Measurements from ENCODE around the gene GDF10. TPM values are rescaled to one million over a fixed set of nuclear protein-coding genes. Genes with fewer than 3 reads are reported as not detected.

Gene GDF10
- total RNA-seq, 1 donor from 2014 or later = 1.7 TPM

- Histone ChIP-seq H3K27me3 (no peaks in the 10 kb centered on the region), H3K36me3 (no peaks in the 10 kb centered on the region), H3K27ac (no peak overlapping the region), H3K9me3 (no peaks in the 10 kb centered on the region), H3K4me3 (no peak overlapping the region), H3K4me1 (no peaks in the 10 kb centered on the region)
- DNase-seq (ENCODE audit: extremely low spot score in 2 of 2) = no peak
- intact Hi-C loops (cut with DNase I) = no loop called here
- TF ChIP-seq, protein P1, sequence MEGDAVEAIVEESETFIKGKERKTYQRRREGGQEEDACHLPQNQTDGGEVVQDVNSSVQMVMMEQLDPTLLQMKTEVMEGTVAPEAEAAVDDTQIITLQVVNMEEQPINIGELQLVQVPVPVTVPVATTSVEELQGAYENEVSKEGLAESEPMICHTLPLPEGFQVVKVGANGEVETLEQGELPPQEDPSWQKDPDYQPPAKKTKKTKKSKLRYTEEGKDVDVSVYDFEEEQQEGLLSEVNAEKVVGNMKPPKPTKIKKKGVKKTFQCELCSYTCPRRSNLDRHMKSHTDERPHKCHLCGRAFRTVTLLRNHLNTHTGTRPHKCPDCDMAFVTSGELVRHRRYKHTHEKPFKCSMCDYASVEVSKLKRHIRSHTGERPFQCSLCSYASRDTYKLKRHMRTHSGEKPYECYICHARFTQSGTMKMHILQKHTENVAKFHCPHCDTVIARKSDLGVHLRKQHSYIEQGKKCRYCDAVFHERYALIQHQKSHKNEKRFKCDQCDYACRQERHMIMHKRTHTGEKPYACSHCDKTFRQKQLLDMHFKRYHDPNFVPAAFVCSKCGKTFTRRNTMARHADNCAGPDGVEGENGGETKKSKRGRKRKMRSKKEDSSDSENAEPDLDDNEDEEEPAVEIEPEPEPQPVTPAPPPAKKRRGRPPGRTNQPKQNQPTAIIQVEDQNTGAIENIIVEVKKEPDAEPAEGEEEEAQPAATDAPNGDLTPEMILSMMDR (IDR thresholded peaks at IDR 0.05) = no peak
- TF ChIP-seq POLR2A (IDR thresholded peaks at IDR 0.05) = no peak
- no peak for TF ChIP-seq POLR2AphosphoS5 (IDR thresholded peaks at IDR 0.05; ENCODE audit: insufficient read depth in 1 of 2, low read depth in 1 of 2)
These were observed 26.9 kb downstream of the GDF10 start for GRCh38 chr10:47326927-47327330.

DNA sequence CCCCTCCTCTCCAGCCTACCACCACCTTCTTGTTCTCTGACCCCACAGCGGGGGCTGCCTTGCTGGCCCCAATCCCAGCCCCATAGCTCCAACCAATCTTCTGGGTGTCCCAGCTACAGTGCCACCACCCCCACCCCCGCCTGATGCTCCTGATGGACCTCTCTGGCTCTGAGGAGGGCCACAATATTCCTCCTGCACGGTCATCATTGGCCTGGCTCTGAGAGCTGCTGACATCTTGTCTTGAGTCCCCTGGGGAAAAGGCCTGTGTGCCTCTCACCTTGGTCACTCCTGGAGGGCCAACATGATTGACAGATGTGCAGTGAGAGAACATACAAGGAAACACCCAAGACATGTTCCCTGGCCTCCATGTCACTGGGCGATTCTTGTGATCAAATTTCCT is 29.9 kb downstream of the GDF10 start:
- Histone ChIP-seq H3K27ac (no peak overlapping the region), H3K27me3 (no peaks in the 10 kb centered on the region), H3K4me1 (no peaks in the 10 kb centered on the region), H3K4me3 (no peak overlapping the region), H3K36me3 (no peaks in the 10 kb centered on the region), H3K9me3 (no peaks in the 10 kb centered on the region)
- DNase-seq (ENCODE audit: extremely low spot score in 2 of 2) = no peak
- TF ChIP-seq POLR2AphosphoS5 (IDR thresholded peaks at IDR 0.05; ENCODE audit: insufficient read depth in 1 of 2, low read depth in 1 of 2) (no peak), POLR2A (IDR thresholded peaks at IDR 0.05) (no peak)
- TF ChIP-seq, protein P1 (IDR thresholded peaks at IDR 0.05) = no peak
- intact Hi-C loops (cut with DNase I) = no loop called here

DNA sequence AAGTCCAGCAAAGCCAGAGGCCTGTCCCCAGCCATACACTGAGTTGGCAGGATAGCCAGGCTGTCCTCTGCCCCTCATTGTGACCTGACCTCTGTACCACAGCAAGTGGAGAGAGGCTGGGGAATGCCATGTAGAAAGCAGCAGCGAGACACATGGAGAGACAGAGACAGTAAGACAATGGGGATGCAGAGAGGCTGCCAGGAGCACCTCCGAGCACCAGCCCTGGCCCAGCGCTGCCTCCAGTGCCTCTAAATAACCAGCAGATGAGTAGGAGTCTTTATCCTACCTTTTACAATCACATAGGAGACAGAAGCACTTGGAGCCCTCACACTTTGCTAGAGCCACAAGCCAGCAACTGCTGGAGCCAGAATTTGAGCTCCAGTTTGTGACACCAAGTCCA is 30.4 kb downstream of the GDF10 start:
- DNase-seq (ENCODE audit: extremely low spot score in 2 of 2) = no peak
- intact Hi-C loops (cut with DNase I) = no loop called here
- Histone ChIP-seq H3K4me3 (no peak overlapping the region), H3K27ac (no peak overlapping the region), H3K36me3 (no peaks in the 10 kb centered on the region), H3K27me3 (no peaks in the 10 kb centered on the region), H3K4me1 (no peaks in the 10 kb centered on the region), H3K9me3 (no peaks in the 10 kb centered on the region)
- no peak for TF ChIP-seq POLR2A (IDR thresholded peaks at IDR 0.05)
- TF ChIP-seq POLR2AphosphoS5 (IDR thresholded peaks at IDR 0.05; ENCODE audit: insufficient read depth in 1 of 2, low read depth in 1 of 2) = no peak
- TF ChIP-seq, protein P1 (IDR thresholded peaks at IDR 0.05) = no peak

DNA sequence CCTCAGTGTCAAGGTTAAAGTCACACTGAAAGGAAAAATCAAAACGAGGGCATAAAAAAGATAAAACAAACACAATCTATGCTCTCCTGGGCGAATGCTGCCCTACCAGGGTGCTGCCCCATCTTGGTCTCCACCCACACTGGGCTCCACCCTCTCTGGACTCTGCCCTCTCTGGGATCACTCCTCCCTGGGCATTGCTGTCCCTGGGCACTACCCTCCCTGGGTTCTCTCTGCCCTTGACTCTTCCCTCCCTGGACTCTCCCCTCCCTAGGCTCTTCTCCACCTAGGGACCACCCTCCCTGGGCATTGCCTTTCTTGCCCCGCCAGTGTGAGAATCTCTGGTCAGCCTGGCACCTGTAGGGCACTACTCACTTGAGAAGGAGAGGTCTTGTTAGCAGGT is 30.8 kb downstream of the GDF10 start:
- H3K9me3 ChIP-seq = no peaks in the 10 kb centered on the region
- TF ChIP-seq POLR2AphosphoS5 (IDR thresholded peaks at IDR 0.05; ENCODE audit: insufficient read depth in 1 of 2, low read depth in 1 of 2) (no peak), POLR2A (IDR thresholded peaks at IDR 0.05) (no peak)
- TF ChIP-seq, protein P1 (IDR thresholded peaks at IDR 0.05) = no peak
- intact Hi-C loops (cut with DNase I) = no loop called here
- no peaks in the 10 kb centered on the region for H3K36me3 ChIP-seq
- no peak overlapping the region for H3K4me3 ChIP-seq
- no peak overlapping the region for H3K27ac ChIP-seq
- no peaks in the 10 kb centered on the region for H3K4me1 ChIP-seq
- H3K27me3 ChIP-seq = no peaks in the 10 kb centered on the region
- DNase-seq (ENCODE audit: extremely low spot score in 2 of 2) = no peak

GRCh38 chr10:47331491-47331890 is 31.5 kb downstream of the GDF10 start:
- Histone ChIP-seq H3K9me3 (no peaks in the 10 kb centered on the region), H3K27me3 (no peaks in the 10 kb centered on the region), H3K4me3 (no peak overlapping the region), H3K36me3 (no peaks in the 10 kb centered on the region), H3K4me1 (no peaks in the 10 kb centered on the region), H3K27ac (no peak overlapping the region)
- TF ChIP-seq, protein P1 (IDR thresholded peaks at IDR 0.05) = no peak
- TF ChIP-seq POLR2AphosphoS5 (IDR thresholded peaks at IDR 0.05; ENCODE audit: insufficient read depth in 1 of 2, low read depth in 1 of 2) (no peak), POLR2A (IDR thresholded peaks at IDR 0.05) (no peak)
- DNase-seq (ENCODE audit: extremely low spot score in 2 of 2) = no peak
- intact Hi-C loops (cut with DNase I) = no loop called here

Data from vagina (tissue), 2 donors.